H1 (cell line): ENCODE measurements around the gene KRT78. TPM values are rescaled to one million over a fixed set of nuclear protein-coding genes. Genes with fewer than 3 reads are reported as not detected.
A peak's percentile ranks its signal among the peaks of the same experiment; 100 is the strongest.

Source experiments
- CTCF ChIA-PET: fragments of 300-600 bp; sonication (Branson Sonifier 250); formaldehyde crosslinking; loops from one replicate; lab custom pipeline; 2021; ENCODE audit not compliant: partially characterized antibody; lab: Charles Lee
- POLR2A ChIA-PET: fragments of 300-600 bp; sonication (Branson Sonifier 250); formaldehyde crosslinking; loops from one replicate; lab custom pipeline; 2021; ENCODE audit warnings: inconsistent platforms; ENCODE audit not compliant: partially characterized antibody; lab: Charles Lee
- DNase-seq, 2 experiments: peaks; one replicate each; pipeline versions ENCODE4 v3.0.0 to v3.0.0-alpha.2; 2010 to 2022; ENCODE audit warnings: low spot score in 2 of 2, low read depth in 1 of 2, mixed read lengths in 1 of 2
- FAIRE-seq: peaks from 2 replicates; lab custom pipeline; 2011; peaks lifted over from hg19 to GRCh38; lab: Jason Lieb, UNC
- H2AFZ ChIP-seq: 2 replicates; pipeline ENCODE4 v1.8.1; 2012; ENCODE audit warnings: low read length, inconsistent platforms
- H2AK5ac ChIP-seq: 2 replicates; pipeline ENCODE4 v1.6.1; 2013; ENCODE audit warnings: low read depth, low read length
- H2BK120ac ChIP-seq: replicated peaks from 2 replicates; pipeline ENCODE3; 2013; ENCODE audit warnings: low read depth, low read length, inconsistent platforms
- H2BK12ac ChIP-seq: 2 replicates; pipeline ENCODE4 v1.6.1; 2013; ENCODE audit warnings: low read depth, low read length
- H2BK15ac ChIP-seq: 2 replicates; pipeline ENCODE4 v1.6.1; 2013; ENCODE audit warnings: low read length
- H2BK20ac ChIP-seq: 2 replicates; pipeline ENCODE4 v1.6.1; 2013; ENCODE audit warnings: low read length
- H2BK5ac ChIP-seq: 2 replicates; pipeline ENCODE4 v1.6.1; 2013; ENCODE audit warnings: low read depth, low read length
- H3K14ac ChIP-seq: 2 replicates; pipeline ENCODE4 v1.6.1; 2013; ENCODE audit warnings: inconsistent platforms; ENCODE audit not compliant: insufficient read length
- H3K18ac ChIP-seq: 2 replicates; pipeline ENCODE4 v1.6.1; 2013; ENCODE audit warnings: low read length; ENCODE audit errors: extremely low read depth
- H3K23ac ChIP-seq: 2 replicates; pipeline ENCODE4 v1.6.1; 2013; ENCODE audit warnings: inconsistent platforms; ENCODE audit not compliant: insufficient read length
- H3K23me2 ChIP-seq: 2 replicates; pipeline ENCODE4 v1.6.1; 2013; ENCODE audit warnings: low read depth, low read length
- H3K27ac ChIP-seq: 2 replicates; pipeline ENCODE4 v1.6.1; 2011; ENCODE audit warnings: low read depth, low read length, inconsistent platforms
- H3K27me3 ChIP-seq, 4 experiments: replicated peaks in 1 of 4; 1 replicate in 1 of 4; 2 replicates in 3 of 4; pipeline versions ENCODE4 v1.6.1 to v1.8.1; 2011 to 2013; ENCODE audit warnings: low read length in 3 of 4, mild to moderate bottlenecking in 3 of 4, inconsistent platforms in 2 of 4, mixed read lengths in 2 of 4, moderate library complexity in 1 of 4; ENCODE audit not compliant: control insufficient read depth in 3 of 4, insufficient read depth in 3 of 4; ENCODE audit errors: extremely low read depth in 1 of 4
- H3K36me3 ChIP-seq, 4 experiments: 2 replicates each; pipeline versions ENCODE4 v1.6.1 to v1.8.1; 2011 to 2013; ENCODE audit warnings: mild to moderate bottlenecking in 4 of 4, low read length in 3 of 4, moderate library complexity in 2 of 4, control low read depth in 1 of 4, inconsistent platforms in 1 of 4; ENCODE audit not compliant: insufficient read depth in 4 of 4, control insufficient read depth in 2 of 4
- H3K4ac ChIP-seq: replicated peaks from 2 replicates; pipeline ENCODE3; 2013; ENCODE audit warnings: low read length, low read depth, mixed read lengths, inconsistent platforms; ENCODE audit not compliant: insufficient read length
- H3K4me1 ChIP-seq, 4 experiments: replicated peaks in 1 of 4; 1 replicate in 1 of 4; 2 replicates in 3 of 4; pipeline versions ENCODE4 v1.6.1 to v1.8.1; 2011 to 2013; ENCODE audit warnings: low read length in 3 of 4, inconsistent platforms in 2 of 4, mixed read lengths in 1 of 4; ENCODE audit not compliant: insufficient read depth in 4 of 4, control insufficient read depth in 3 of 4
- H3K4me2 ChIP-seq, 2 experiments: 2 replicates each; pipeline versions ENCODE4 v1.6.1 to v1.8.1; 2011 to 2013; ENCODE audit warnings: low read depth in 2 of 2, low read length in 2 of 2, control low read depth in 1 of 2, inconsistent platforms in 1 of 2, mild to moderate bottlenecking in 1 of 2; ENCODE audit not compliant: insufficient read depth in 1 of 2
- H3K4me3 ChIP-seq, 4 experiments: fragments of 200-600, 300-600 bp in 1 of 4; sonication (generic), shearing (Covaris generic), sonication (Bioruptor Twin) in 1 of 4; 2 replicates each; pipeline versions ENCODE4 v1.5.1 to v1.8.1; 2011 to 2016; ENCODE audit warnings: low read length in 4 of 4, low read depth in 3 of 4, control low read depth in 2 of 4, inconsistent platforms in 2 of 4, mild to moderate bottlenecking in 2 of 4, mixed read lengths in 1 of 4, moderate library complexity in 1 of 4; ENCODE audit not compliant: insufficient read depth in 2 of 4; ENCODE audit errors: extremely low read depth in 1 of 4
- H3K56ac ChIP-seq: replicated peaks from 2 replicates; pipeline ENCODE3; 2013; ENCODE audit warnings: low read depth, mild to moderate bottlenecking, mixed read lengths, low read length, inconsistent platforms; ENCODE audit not compliant: insufficient read length
- H3K79me1 ChIP-seq: 2 replicates; pipeline ENCODE4 v1.6.1; 2013; ENCODE audit warnings: low read depth, low read length, control low read depth
- H3K79me2 ChIP-seq, 2 experiments: 2 replicates each; pipeline versions ENCODE4 v1.6.1 to v1.8.1; 2012 to 2013; ENCODE audit warnings: low read length in 2 of 2, mild to moderate bottlenecking in 2 of 2, inconsistent platforms in 1 of 2; ENCODE audit not compliant: insufficient read depth in 2 of 2, control insufficient read depth in 1 of 2
- H3K9ac ChIP-seq, 4 experiments: replicated peaks in 1 of 4; 1 replicate in 1 of 4; 2 replicates in 3 of 4; pipeline versions ENCODE4 v1.6.1 to v1.8.1; 2011 to 2013; ENCODE audit warnings: low read depth in 3 of 4, low read length in 3 of 4, control low read depth in 2 of 4, mild to moderate bottlenecking in 2 of 4, moderate library complexity in 2 of 4, inconsistent platforms in 1 of 4; ENCODE audit errors: extremely low read depth in 1 of 4
- H3K9me3 ChIP-seq, 2 experiments: 2 replicates each; pipeline versions ENCODE4 v1.6.1 to v1.8.1; 2012 to 2013; ENCODE audit warnings: mild to moderate bottlenecking in 2 of 2, moderate library complexity in 2 of 2, control low read depth in 1 of 2, inconsistent platforms in 1 of 2, low read depth in 1 of 2, low read length in 1 of 2, mixed read lengths in 1 of 2; ENCODE audit not compliant: insufficient read depth in 2 of 2
- H4K20me1 ChIP-seq, 2 experiments: replicated peaks in 1 of 2; 2 replicates each; pipeline versions ENCODE3 to v1.8.1; 2011 to 2013; ENCODE audit warnings: inconsistent platforms in 2 of 2, low read length in 2 of 2, mild to moderate bottlenecking in 1 of 2; ENCODE audit not compliant: insufficient read depth in 2 of 2, control insufficient read depth in 1 of 2
- H4K5ac ChIP-seq: 2 replicates; pipeline ENCODE4 v1.6.1; 2013; ENCODE audit warnings: low read length, low read depth, mixed read lengths, inconsistent platforms; ENCODE audit not compliant: insufficient read length
- H4K8ac ChIP-seq: 2 replicates; pipeline ENCODE4 v1.8.0; 2013; ENCODE audit warnings: mild to moderate bottlenecking, moderate library complexity, low read length, inconsistent platforms; ENCODE audit not compliant: insufficient read depth; ENCODE audit errors: extremely low read depth
- H4K91ac ChIP-seq: replicated peaks from 2 replicates; pipeline ENCODE3; 2013; ENCODE audit warnings: low read length, mixed read lengths, inconsistent platforms; ENCODE audit not compliant: insufficient read length
- TAF7 ChIP-seq: optimal IDR thresholded peaks from 2 replicates; pipeline ENCODE3; 2011; ENCODE audit warnings: low read depth, mild to moderate bottlenecking, inconsistent platforms, low read length, moderate library complexity, borderline replicate concordance
- WGBS, 2 experiments: shearing (Covaris generic) in 1 of 2; methylation state at CpG; one replicate each; pipeline versions ENCODE4 v1.1.6 to v1.1.7; 2013 to 2015; ENCODE audit warnings: low lambda C conversion rate in 2 of 2, mixed read lengths in 2 of 2, inconsistent platforms in 1 of 2, low coverage in 1 of 2, missing lambda C conversion rate in 1 of 2; ENCODE audit not compliant: insufficient replicate concordance in 2 of 2, insufficient coverage in 1 of 2, insufficient read length in 1 of 2; ENCODE audit errors: extremely low coverage in 1 of 2, missing lambda C conversion rate in 1 of 2; 5-methylcytosine and 5-hydroxymethylcytosine counted together
- polyA plus RNA-seq, 7 experiments: library from polyadenylated mRNA; depleted of rRNA in 3 of 7; stranded (reverse) in 5 of 7; unstranded in 2 of 7; fragments of >200 nt in 5 of 7; fragments of 200-250 nt in 2 of 7; gene quantifications; 1 replicate in 5 of 7; 2 replicates in 1 of 7; 4 replicates in 1 of 7; pipeline versions ENCODE4 v1.2.1 to v1.2.3, GENCODE V29; 2011 to 2013; ENCODE audit warnings: missing spikeins in 2 of 7, mixed read lengths in 2 of 7
- total RNA-seq: library from RNA; stranded (reverse); fragmentation: NEBNext Ultra II Directional; extraction: Animal tissue kit (Norgen Biotek cat#: 25700); gene quantifications from 2 replicates; pipeline ENCODE4 v1.2.1, GENCODE V29; 2021
- TF ChIP-seq, protein P1 (sequence below), 3 experiments: IDR thresholded peaks; 1 replicate in 2 of 3; 2 replicates in 1 of 3; pipeline versions ENCODE4 v1.5.1 to v1.6.1; 2011; ENCODE audit warnings: low read length in 3 of 3, mild to moderate bottlenecking in 3 of 3, inconsistent platforms in 2 of 3, low read depth in 1 of 3, moderate library complexity in 1 of 3; ENCODE audit not compliant: insufficient read depth in 1 of 3; ENCODE audit errors: control extremely low read depth in 1 of 3

Gene KRT78
- total and polyA plus RNA-seq, 2 of the 8 experiments (the other 6 are each of a cell fraction or from before 2014, with no cell fraction given): not detected

DNA sequence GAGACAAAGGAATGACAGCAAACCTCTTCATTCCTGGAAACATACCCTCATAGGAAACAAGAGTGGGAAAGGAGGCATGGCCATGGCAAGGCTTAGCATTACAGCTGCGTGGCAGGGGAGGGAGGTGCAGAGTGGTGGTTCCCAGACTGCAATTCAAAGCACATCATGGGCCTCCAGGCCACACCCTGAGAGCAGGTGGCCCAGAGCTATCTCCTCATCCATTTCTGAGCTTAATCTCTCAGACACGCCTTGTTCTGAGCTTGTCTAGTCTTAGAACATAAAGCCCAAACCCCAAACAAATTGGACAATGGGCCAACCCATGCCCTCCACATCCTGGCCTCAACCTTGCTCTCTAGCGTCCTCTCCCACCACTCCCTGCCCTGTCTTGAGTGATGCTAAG lies 47.0 kb downstream of the KRT78 start:
- Histone ChIP-seq H3K36me3 (no peaks in the 10 kb centered on the region), H3K23me2 (peaks cover 2% of the 10 kb centered on the region; the same call in 1 of the 2 replicates), H3K4me2 (no peak overlapping the region), H3K23ac (no peak overlapping the region), H3K4me3 (no peak overlapping the region), H3K27ac (no peak overlapping the region)
- no peak for DNase-seq
- POLR2A ChIA-PET: interaction anchor here (1.1 kb wide), 1 partner anchor 13 kb away, joined by 3 read pairs; no protein-coding TSS in a partner anchor
- WGBS, 2 experiments: 91% methylated on average over 3 of the region's 3 CpGs; no CpG with 5 or more reads in 1 of the 2 experiments
- TF ChIP-seq TAF7: no peak
- TF ChIP-seq, protein P1, sequence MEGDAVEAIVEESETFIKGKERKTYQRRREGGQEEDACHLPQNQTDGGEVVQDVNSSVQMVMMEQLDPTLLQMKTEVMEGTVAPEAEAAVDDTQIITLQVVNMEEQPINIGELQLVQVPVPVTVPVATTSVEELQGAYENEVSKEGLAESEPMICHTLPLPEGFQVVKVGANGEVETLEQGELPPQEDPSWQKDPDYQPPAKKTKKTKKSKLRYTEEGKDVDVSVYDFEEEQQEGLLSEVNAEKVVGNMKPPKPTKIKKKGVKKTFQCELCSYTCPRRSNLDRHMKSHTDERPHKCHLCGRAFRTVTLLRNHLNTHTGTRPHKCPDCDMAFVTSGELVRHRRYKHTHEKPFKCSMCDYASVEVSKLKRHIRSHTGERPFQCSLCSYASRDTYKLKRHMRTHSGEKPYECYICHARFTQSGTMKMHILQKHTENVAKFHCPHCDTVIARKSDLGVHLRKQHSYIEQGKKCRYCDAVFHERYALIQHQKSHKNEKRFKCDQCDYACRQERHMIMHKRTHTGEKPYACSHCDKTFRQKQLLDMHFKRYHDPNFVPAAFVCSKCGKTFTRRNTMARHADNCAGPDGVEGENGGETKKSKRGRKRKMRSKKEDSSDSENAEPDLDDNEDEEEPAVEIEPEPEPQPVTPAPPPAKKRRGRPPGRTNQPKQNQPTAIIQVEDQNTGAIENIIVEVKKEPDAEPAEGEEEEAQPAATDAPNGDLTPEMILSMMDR (IDR thresholded peaks at IDR 0.05; ENCODE audit: control extremely low read depth in 1 of 3, insufficient read depth in 1 of 3, low read depth in 1 of 3, low read length in 3 of 3): peak in 1 of 3 experiments; percentile 3; a peak in 1 of 4 replicates
- TF ChIP-seq, all 59 proteins: peak for 1
- H3K18ac ChIP-seq: no peak overlapping the region
- H2BK120ac ChIP-seq: no peak overlapping the region
- no peak overlapping the region for H2BK20ac ChIP-seq
- no peak for FAIRE-seq
- H4K8ac ChIP-seq: no peak overlapping the region
- H3K9ac ChIP-seq: no peak overlapping the region; a peak in 1 of 7 replicates
- peak overlapping the region; percentile 6; the same call in 1 of the 2 replicates for H2BK15ac ChIP-seq
- no peak overlapping the region for H4K91ac ChIP-seq
- H3K14ac ChIP-seq: no peak overlapping the region
- no peak overlapping the region for H3K56ac ChIP-seq
- peak overlapping the region; percentile 80; the same call in 1 of the 2 replicates for H2AK5ac ChIP-seq
- H3K79me2 ChIP-seq: no peaks in the 10 kb centered on the region
- H2BK5ac ChIP-seq: peak overlapping the region; percentile 35; the same call in 1 of the 2 replicates
- no peak overlapping the region for H2AFZ ChIP-seq
- H3K4ac ChIP-seq: no peak overlapping the region
- CTCF ChIA-PET: interaction anchor here (0.9 to 3.3 kb wide), 8 partner anchors 11 to 179 kb away, joined by 3 to 20 read pairs (median 4); no protein-coding TSS in a partner anchor
- H4K5ac ChIP-seq: no peak overlapping the region
- no peaks in the 10 kb centered on the region for H4K20me1 ChIP-seq
- no peaks in the 10 kb centered on the region for H3K27me3 ChIP-seq
- peak overlapping the region; percentile 82; the same call in 1 of the 2 replicates for H2BK12ac ChIP-seq
- H3K9me3 ChIP-seq: no peaks in the 10 kb centered on the region
- peaks cover 3 to 17% (median 6%) of the 10 kb centered on the region in 4 experiments for H3K4me1 ChIP-seq
- no peaks in the 10 kb centered on the region for H3K79me1 ChIP-seq
